HG03342 (cell line): ENCODE data around the gene KIF22.
"Not testable (repeated sequence)": the region's sequence is repeated elsewhere in the genome, so short reads cannot be mapped to it uniquely, and the experiment has no call there.

Experiments used
- ATAC-seq: cut with Tn5 transposase; IDR thresholded peaks from one replicate; pipeline ENCODE4 v1.9.1; 2021; ENCODE audit warnings: mild to moderate bottlenecking, moderate library complexity; ENCODE audit not compliant: unreplicated experiment

KIF22 gene

DNA sequence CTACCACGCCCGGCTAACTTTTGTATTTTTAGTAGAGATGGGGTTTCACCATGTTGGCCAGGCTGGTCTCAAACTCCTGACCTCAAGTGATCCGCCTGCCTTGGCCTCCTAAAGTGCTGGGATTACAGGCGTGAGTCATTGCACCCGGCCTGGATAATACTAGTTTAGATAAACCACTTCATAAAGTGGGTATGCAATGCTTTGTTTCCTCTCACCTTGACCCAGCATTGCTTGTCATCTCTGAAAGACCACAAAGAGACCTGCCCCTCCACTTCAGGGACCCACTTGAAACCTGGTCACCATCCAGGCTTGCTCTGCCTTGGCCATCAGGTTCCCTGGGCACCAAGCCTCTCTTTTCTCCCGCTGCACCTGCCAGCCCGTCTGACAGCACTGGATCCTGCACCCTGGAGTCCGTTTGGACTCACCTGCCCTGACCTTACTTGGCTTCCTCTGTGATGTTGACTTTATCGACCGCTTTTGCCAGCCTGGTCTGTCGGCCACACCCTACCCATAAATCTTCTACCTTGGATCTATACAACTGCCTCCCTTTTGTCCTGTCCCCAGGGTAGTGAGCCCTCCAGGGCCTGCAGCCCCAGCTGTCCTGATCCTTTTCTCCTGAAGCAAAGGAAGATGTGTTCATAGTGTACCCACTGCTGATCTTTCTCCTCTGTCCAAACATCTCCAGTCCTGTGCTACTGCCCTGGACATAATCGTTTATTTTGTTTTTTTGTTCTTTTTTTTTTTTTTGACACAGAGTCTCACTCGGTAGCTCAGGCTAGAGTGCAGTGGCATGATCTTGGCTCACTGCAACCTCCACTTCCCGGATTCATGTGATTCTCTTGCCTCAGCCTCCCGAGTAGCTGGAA is 25.2 kb upstream of the KIF22 start:
- no peak for ATAC-seq

DNA sequence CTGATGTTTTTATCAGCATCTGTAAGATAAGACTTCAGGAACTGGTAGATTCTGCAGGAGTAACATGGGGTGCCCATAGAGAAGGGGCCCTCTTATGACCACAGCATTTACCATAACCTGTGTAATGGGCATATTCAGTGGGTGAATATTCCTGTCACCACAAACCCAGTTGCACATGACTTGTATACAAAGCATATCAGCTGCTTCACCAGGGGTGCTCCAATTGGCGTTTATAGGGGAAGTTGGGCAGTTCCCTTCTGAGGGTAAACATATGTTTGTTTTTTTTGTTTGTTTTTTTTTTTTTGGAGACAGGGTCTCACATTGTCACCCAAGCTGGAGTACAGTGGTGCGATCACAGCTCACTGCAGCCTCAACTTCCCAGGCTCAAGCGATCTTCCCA is 24.0 kb upstream of the KIF22 start:
- ATAC-seq = no peak

DNA sequence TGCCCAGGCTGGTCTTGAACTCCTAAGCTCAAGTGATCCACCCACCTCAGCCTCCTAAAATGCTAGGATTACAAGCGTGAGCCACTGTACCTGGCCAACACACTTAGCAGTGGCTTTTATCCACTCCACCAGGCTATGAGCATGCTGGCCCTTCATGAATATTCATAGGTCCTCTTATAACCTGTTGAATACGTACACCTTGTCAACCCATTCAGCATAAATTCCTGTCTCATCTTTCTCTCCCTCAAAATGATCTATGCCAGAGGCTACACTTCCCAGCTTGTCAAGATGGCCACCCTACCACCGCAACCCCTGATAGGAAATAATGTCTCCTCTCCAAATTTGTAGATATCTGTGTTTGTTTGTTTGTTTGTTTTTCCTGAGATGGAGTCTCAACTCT is 23.5 kb upstream of the KIF22 start:
- no peak for ATAC-seq

DNA sequence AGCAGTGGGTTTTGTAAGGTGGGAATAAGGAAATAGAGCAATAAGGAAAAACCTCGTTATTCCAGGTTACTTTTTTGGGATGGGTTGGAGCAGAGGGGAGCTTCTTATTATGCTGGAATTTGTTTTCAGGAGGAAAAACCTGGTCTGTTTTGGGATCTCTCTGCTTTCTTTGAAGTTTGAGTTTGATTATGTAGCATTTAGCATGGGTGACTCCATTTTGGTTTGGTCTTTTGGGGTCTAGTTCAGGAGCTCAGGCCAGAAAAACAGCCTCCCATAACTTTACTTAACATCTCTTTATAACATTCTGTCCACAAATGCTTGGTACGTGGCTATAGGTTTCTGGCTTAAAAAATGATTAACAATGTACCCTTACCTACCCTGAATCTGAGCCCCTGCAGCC is 21.0 kb upstream of the KIF22 start:
- no peak for ATAC-seq

DNA sequence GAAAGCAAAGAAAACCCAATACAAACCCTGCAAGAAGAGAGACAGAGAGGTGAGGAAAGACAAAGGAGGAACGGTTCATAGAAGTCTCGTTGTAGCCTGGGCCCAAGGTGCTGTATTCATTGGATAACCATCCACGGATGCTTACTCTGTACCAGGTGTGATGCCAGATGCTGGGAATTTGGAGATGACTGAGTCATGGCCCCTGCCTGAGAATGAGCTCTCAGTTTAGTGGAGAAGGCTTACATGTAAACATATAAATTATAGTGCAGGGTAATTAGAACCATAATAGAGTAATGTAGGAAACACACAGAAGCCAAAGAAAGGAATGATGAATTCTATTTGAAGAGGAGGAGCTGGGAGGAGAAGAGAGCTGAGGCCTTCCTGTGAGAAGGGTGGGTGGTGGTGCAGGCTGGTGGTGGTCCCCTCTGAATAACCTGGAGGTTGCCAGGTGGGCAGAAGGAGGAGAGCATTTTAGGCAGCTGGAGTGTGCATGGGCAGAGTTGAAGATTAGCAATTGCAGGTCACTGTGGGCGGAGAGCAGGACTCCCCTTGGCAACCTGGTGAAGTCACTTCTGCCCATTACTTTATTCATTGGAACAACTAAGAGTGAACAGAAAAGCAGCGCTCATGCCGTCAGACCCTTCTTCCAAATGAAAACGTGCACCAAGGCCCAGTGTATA is 20.2 kb upstream of the KIF22 start:
- ATAC-seq = no peak

DNA sequence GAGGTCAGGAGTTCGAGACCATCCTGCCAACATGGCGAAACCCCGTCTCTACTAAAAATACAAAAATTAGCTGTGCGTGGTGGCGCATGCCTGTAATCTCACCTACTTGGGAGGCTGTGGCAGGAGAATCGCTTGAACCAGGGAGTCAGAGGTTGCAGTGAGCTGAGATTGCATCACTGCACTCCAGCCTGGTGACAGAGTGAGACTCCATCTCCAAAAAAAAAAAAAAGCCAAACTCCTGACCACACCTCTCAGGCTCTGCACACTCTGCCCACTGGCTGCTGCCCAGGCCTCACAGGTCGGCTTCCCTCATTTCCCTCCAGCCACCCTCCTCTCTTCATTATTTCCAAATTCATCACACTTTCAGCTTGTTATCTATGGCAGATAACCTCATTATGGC is 18.2 kb upstream of the KIF22 start:
- not testable (repeated sequence) for ATAC-seq

DNA sequence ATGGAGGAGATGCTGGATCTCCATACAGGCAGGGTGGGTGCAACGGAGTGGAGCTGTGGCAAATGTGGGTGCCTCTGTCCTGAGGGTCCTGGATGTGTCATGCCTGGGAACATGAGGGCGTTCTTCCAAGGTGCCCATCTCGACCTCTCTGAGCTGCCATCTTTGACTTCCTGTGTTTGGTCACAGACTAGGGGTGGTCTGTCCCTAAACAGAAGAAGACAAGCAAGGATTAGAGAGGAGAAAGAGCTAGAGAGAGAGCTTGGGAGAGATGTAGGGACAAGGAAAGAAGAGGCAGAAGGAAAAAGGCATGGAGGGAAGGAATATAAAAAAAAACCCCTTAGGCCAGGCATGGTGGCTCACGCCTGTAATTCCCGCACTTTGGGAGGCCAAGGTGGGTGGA is 15.8 kb upstream of the KIF22 start:
- ATAC-seq = no peak

DNA sequence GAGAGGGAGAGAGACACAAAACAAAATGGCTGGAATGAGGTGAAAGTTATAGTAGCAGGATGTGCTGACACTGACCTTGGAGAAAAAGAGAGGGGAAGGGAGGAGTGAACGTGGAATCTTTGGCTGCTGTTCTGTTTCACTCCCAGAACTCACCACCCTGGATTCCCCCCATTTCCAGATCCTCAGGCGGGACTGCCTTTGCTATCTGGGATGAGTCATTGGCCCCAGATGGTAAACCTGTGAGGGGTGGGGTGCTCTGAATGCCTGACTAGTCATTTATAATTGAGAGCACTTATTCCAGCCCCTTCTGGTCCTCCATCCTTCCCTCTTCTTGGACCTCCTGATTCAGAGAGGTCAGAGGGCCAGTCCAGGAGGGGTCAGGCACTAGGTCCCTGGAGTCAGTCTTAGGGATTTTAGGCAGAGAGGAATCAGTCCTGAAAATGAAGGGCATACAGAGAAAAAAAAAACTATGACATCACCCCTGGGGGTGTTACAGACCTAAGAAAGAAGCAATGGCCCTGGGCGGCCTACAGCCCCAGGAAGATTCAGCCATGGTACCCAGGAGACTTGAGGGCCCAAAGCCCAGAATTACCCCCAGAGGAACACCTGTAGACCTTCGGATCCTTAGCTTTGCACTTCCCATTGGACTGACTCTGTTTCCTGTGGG is 14.7 kb upstream of the KIF22 start:
- ATAC-seq = no peak

DNA sequence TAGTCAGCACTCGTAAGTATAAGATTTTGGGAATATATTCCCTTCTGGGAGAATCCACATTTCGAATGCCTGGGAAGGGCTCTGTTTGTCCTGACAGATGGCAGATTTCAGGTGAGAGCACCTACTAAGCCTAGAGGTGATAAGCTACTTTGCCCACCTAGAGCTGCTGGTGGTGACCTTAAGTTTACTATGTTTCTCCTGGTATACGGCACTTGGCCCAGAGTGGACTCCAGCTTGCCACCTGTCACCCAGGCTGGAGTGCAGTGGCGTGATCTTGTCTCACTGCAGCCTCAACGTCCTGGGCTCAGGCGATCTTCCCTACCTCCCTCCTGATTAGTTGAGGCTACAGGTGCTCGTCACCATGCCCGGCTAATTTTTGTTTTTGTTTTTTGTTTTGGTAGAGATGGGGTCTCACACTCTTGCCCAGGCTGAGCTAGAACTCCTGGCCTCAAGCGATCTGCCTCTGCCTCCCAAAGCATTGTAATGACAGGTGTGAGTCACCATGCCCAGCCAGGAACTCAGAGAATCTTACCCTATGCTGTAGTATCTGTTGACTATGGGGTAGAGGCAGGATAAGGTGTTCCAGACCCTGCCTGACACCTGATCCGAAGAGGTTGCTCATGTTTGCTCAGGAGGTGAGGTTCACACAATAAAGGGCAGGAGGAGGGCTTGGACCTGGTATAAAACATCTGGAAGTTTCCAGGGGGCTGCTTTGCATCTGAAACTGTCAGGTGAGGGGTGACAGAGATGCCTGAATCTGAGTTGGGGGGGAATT is 12.8 kb upstream of the KIF22 start, which contains the start of gene ZG16:
Gene ZG16, plus strand, starts transcription at position 681 of the 775 bp plus-strand sequence. CDS start 1,011 bp downstream, outside the sequence.
- ATAC-seq = no peak

DNA sequence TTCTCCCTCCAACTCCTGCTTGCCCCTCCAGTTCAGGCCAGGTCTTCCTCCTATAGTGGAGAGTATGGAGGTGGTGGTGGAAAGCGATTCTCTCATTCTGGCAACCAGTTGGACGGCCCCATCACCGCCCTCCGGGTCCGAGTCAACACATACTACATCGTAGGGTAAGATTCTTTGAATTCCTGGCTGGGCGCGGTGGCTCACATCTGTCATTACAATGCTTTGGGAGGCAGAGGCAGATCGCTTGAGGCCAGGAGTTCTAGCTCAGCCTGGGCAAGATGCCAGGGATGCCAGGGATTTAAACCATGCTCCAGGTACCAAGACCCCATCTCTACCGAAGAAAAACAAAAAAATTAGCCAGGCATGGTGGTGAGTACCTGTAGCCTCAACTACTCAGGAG is 11.1 kb upstream of the KIF22 start:
- no peak for ATAC-seq

DNA sequence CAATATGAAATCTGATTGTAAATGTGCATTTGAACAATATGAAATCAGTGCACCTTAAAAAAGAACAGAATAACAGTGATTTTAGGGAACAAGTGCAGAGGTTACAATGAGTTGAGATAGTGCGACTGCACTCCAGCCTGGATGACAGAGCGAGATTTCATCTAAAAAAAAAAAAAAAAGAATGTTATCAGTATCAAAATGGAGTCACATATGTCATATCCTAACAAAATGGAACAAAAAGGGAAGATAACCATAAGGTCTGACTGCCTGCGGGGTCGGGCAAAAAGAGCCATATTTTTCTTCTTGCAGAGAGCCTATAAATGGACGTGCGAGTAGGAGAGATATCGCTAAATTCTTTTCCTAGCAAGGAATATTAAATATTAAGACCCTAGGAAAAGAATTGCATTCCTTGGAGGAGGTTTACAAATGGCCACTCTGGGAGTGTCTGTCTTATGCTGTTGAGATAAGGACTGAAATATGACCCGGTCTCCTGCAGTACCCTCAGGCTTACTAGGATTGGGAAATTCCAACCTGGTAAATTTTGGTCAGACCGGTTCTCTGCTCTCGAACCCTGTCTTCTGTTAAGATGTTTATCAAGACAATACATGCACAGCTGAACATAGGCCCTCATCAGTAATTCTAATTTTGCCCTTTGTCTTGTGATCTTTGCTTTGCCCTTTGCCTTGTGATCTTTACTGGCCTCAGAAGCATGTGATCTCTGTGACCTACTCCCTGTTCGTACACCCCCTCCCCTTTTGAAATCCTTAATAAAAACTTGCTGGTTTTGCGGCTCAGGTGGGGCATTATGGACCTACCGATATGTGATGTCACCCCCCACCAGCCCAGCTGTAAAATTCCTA is 7.2 kb upstream of the KIF22 start:
- ATAC-seq = not testable (repeated sequence)

DNA sequence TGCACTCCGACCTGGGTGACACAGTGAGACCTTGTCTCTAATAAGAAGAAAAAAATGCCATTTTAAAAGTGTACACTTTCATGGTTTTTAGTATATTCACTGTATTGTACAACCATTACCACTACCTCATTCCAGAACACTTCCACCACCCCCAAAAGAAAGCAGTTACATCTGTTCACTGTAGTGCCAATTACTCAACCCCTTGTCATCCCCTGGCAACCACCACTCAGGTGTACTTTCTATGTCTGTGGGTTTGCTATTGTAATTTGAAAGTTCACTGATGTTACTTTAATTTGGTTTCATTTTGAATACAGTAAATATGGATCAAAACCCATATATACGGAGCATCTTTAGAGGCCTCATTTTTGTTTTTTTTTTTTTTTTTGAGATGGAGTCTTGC is 6.4 kb upstream of the KIF22 start:
- no peak for ATAC-seq

DNA sequence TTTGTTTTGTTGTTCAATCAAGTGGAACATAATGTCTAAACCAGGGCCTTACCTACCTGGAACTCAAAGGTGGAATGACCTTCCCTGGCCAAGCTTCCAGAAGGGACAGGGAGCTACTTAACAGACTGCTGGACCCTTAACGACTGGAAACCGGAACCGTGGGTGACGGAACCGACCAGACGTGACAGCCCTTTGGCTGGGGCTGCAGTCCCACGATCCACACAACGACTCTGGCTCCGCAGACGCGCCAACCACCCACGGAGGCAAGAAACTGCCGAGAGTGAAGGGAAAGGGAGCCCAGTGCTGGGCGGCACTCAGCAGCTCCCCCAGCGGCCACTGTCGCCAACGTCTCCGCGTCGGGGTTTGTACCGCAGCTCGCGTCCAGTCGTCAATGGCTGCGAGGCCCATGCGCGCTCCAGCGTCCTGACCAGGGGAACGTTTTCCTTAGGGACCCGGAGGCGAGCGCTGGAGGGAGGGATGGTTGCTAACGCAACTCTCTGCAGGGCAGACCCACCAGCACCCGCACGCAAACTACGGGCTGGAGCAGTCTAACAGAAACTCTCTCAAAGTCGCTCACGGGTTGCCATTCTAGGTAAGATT is 5.5 kb upstream of the KIF22 start:
- ATAC-seq = no peak

DNA sequence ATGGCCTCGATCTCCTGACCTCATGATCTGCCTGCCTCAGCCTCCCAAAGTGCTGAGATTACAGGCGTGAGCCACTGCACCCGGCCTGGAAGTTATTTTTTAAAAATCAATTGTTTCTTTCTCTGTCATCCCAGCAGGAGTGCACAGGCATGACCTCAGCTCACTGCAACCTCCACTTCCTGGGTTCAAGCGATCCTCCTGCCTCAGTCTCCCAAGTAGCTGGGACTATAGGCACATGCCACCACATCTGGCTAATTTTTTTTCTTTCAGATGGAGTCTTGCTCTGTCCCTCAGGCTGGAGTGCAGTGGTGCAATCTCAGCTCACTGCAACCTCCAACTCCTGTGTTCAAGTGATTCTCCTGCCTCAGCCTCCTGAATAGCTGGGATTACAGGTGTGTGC is 3.4 kb upstream of the KIF22 start:
- ATAC-seq = not testable (repeated sequence)

DNA sequence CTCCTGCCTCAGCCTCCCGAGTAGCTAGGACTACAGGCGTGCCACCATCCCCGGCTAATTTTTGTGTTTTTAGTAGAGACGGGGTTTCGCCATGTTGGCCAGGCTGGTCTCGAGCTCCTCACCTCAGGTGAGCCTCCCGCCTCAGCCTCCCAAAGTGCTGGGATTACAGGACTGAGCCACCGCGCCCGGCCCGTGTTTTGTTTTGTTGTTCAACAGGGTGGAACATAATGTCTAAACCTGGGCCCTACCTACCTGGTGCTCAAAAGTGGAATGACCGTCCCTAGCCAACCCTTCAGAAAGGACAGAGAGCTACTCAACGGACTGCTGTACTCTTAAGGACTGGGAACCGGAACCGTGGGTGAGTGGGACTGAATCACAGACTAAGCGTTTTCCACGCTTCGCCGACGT is 772 bp upstream of the KIF22 start:
- ATAC-seq = no peak

DNA sequence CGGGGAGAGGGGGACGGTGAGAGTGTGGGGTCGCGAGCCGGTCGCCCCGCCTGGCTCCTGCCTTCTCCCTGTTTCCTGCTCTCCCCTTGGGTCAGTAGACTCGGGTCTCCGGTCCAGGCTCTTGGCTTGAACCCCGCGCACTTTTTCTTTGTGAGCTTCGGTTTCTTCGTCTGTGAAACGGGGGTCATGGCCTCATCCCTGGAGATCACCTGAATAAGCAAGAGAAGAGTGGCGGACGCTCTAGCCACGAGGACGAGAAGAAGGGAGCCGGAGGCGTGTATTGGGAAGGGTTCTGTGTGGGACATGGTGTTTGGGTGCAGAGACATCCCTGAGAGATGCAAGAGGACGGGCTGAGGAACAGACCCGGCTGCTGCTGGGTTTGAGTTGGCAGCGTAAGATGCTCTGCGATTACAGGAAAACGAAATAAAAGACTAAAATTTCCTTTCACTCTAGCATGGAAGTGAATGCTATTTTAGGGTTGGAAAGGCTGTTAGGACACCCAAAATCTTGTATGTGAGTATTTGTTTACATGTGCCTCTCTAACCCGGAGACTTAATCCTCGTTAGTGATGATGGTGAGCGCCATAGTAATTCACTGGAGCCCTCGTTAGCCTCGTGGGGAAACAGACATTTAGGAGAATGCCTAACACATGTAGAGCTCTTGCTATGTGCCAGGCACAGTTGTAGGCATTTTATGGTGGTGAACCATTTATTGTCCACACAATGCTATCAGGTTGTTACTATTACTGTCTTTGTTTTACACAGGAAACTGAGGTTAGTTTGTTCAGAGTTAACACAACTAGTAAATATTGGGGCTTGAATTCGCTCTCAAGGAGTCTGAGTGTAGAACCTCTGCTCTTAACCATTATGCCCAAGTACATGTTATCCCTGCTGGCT is 646 bp downstream of the KIF22 start:
- ATAC-seq = no peak

DNA sequence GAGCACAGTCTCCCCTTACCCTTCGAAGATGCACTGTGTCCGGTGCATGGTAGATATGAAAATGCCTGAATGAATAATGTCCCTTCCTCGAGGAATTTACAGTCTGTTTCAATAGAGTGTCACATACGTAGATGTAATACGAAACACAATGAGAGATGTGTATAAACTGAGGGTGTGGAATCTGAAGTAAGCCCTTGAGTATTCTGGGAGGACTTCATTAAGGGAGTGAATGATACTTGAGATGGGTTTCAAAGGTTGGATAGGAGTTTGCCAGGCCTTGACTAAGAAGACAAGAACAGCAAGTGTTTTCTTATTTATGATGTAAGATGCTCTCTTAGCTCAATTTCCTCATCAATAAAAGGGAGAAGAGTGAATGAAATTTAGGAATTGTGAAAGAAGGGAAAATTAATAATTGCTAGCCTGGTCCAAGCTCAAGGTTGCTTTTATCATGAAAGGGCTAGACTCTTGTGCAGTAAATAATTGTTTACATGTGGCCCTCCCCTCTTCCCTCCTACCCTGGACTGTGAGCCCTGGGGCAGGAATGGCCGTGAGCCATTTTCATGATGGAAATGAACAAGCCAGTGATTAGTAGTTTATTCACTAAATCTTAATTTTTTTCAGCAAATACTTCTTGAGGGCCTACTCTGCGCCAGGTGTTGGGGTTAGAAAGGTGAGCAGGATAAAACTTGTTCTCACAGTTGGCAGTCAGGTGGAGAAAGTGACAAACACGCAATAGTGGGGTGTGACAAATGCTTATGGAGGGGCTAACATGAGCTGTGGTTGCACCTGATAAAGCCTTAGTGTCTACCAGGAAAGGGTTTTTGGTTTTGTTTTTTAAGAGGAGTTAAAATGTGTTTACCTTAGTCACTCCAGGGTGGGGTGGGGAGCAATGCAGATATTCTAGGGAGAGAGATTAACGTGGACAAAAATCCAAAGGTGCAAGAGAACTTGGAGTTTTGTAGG is 1.6 kb downstream of the KIF22 start:
- no peak for ATAC-seq
